ENCODE measurements around the gene STX18.
A peak's percentile ranks its signal among the peaks of the same experiment; 100 is the strongest.

The STX18 gene

GRCh38 chr4:4384837-4385236 lies 157.0 kb downstream of the STX18 start:
- peak; percentile 46 for TF ChIP-seq CTCF (conservative IDR thresholded peaks at IDR 0.05; ENCODE audit: low read depth, low read length)
- H3K4me3 ChIP-seq (ENCODE audit: low read depth, low read length), result no peak overlapping the region
- DNase-seq (ENCODE audit: low read depth), result peak; percentile 32

GRCh38 chr4:4383085-4383484 lies 158.8 kb downstream of the STX18 start:
- no peak overlapping the region for H3K4me3 ChIP-seq (ENCODE audit: low read depth, low read length)
- no peak for DNase-seq (ENCODE audit: low read depth)
- TF ChIP-seq CTCF (conservative IDR thresholded peaks at IDR 0.05; ENCODE audit: low read depth, low read length), result no peak

- H3K4me3 ChIP-seq (ENCODE audit: low read depth, low read length), result no peak overlapping the region
- DNase-seq (ENCODE audit: low read depth), result no peak
- TF ChIP-seq CTCF (conservative IDR thresholded peaks at IDR 0.05; ENCODE audit: low read depth, low read length), result no peak
These were observed 162.2 kb downstream of the STX18 start for GRCh38 chr4:4379540-4380087.

GRCh38 chr4:4377732-4378460 lies 164.0 kb downstream of the STX18 start:
- no peak for DNase-seq (ENCODE audit: low read depth)
- TF ChIP-seq CTCF (conservative IDR thresholded peaks at IDR 0.05; ENCODE audit: low read depth, low read length), result no peak
- H3K4me3 ChIP-seq (ENCODE audit: low read depth, low read length), result no peak overlapping the region

- no peak for DNase-seq (ENCODE audit: low read depth)
- H3K4me3 ChIP-seq (ENCODE audit: low read depth, low read length), result no peak overlapping the region
- no peak for TF ChIP-seq CTCF (conservative IDR thresholded peaks at IDR 0.05; ENCODE audit: low read depth, low read length)
These were observed 164.7 kb downstream of the STX18 start for GRCh38 chr4:4377191-4377590.

- H3K4me3 ChIP-seq (ENCODE audit: low read depth, low read length), result no peak overlapping the region
- no peak for TF ChIP-seq CTCF (conservative IDR thresholded peaks at IDR 0.05; ENCODE audit: low read depth, low read length)
- no peak for DNase-seq (ENCODE audit: low read depth)
These were observed 165.8 kb downstream of the STX18 start for GRCh38 chr4:4376074-4376473.
